HG03196 (cell line): ENCODE measurements around the gene HSD11B1.

ENCODE experiments used
- ATAC-seq: cut with Tn5 transposase; IDR thresholded peaks from one replicate; pipeline ENCODE4 v1.9.1; 2021; ENCODE audit not compliant: unreplicated experiment

HSD11B1 gene

GRCh38 chr1:209780268-209780667 lies 75.6 kb downstream of the HSD11B1 start:
- no peak for ATAC-seq

- no peak for ATAC-seq
Measured at GRCh38 chr1:209783386-209783785, 78.7 kb downstream of the HSD11B1 start.
